ENCODE results near the gene PLXDC2. TPM values are rescaled to one million over a fixed set of nuclear protein-coding genes. Genes with fewer than 3 reads are reported as not detected.

The PLXDC2 gene
- total RNA-seq, 3 donors from 2014 or later, result 63.9 to 125 (median 101) TPM

DNA sequence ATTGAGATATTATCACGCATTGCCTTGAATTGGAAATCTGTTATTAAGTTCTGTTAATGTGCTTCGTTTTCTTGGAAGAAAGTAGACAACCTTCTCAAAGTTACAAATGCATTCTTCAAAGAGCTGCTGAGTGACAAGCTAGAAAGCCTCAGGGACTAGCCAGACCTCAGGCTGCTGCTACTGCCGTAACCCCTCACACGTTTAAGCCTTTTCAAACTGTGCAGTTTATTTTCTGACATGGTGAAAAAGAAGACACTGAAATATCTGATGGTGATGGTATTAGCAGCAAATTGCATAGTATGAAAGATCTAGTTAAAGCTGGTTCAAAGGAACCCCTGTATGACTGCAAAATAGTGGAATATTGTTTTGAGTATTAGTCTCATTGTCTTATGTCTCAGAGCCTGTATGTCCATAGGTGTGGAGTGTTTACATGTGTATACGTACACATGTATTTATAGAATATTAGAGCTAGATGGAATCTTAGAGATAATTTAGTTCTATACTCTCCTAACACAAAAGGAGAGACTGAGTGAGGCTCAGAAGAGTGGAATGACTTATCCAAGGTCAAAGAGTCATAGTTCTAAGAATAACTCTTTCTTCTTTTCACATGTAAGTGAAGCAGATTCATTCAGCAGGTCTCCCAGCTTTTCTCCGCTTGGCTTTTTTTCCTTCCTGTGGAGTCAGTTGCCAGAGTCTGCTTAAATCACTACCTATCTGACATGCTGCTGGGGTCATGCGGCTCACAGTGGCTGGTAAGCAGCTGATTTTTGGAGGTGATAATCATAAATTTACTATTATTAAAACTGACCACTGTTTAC, 431.9 kb downstream of the PLXDC2 start:
- no peaks in the 10 kb centered on the region for H3K4me1 ChIP-seq
- no peaks in the 10 kb centered on the region for H3K36me3 ChIP-seq
- H3K27me3 ChIP-seq, result no peaks in the 10 kb centered on the region
- no peak for DNase-seq (ENCODE audit: low spot score in 2 of 2)
- intact Hi-C loops (cut with DNase I; ENCODE audit: low total_unique reads), result loop anchor here (2.0 kb wide), 1 partner anchor 33 kb away; no protein-coding TSS in a partner anchor
- no peaks in the 10 kb centered on the region for H3K9me3 ChIP-seq
- TF ChIP-seq, protein P1, sequence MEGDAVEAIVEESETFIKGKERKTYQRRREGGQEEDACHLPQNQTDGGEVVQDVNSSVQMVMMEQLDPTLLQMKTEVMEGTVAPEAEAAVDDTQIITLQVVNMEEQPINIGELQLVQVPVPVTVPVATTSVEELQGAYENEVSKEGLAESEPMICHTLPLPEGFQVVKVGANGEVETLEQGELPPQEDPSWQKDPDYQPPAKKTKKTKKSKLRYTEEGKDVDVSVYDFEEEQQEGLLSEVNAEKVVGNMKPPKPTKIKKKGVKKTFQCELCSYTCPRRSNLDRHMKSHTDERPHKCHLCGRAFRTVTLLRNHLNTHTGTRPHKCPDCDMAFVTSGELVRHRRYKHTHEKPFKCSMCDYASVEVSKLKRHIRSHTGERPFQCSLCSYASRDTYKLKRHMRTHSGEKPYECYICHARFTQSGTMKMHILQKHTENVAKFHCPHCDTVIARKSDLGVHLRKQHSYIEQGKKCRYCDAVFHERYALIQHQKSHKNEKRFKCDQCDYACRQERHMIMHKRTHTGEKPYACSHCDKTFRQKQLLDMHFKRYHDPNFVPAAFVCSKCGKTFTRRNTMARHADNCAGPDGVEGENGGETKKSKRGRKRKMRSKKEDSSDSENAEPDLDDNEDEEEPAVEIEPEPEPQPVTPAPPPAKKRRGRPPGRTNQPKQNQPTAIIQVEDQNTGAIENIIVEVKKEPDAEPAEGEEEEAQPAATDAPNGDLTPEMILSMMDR (IDR thresholded peaks at IDR 0.05), result no peak
- TF ChIP-seq POLR2A (IDR thresholded peaks at IDR 0.05) (no peak), POLR2AphosphoS5 (IDR thresholded peaks at IDR 0.05) (no peak)
- H3K4me3 ChIP-seq, result no peak overlapping the region
- H3K27ac ChIP-seq, result no peak overlapping the region

DNA sequence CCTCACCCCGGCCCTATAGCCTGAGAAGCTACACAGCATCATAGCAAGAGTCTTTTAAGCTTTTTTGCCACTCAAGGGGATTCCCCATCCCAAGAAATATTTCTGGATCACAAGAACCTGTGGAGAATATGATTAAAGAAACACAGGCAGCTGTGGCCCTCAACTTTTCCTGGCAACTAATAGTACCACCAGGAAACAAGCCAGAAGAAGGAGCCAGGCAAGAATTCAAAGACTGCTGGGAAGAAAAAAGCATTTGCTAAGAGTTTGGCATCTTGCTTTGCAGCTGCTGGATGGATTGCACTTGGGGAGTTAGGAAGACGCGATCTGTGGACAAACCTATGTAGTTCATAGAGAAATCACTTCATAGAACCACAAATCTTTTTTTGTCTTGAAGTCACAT, 437.8 kb downstream of the PLXDC2 start:
- Histone ChIP-seq H3K4me3 (no peak overlapping the region), H3K27ac (peak overlapping the region; percentile 6 to 25), H3K36me3 (no peaks in the 10 kb centered on the region), H3K4me1 (no peaks in the 10 kb centered on the region), H3K27me3 (no peaks in the 10 kb centered on the region), H3K9me3 (no peaks in the 10 kb centered on the region)
- TF ChIP-seq POLR2A (IDR thresholded peaks at IDR 0.05) (no peak), POLR2AphosphoS5 (IDR thresholded peaks at IDR 0.05) (no peak)
- TF ChIP-seq, protein P1 (IDR thresholded peaks at IDR 0.05), result no peak
- intact Hi-C loops (cut with DNase I; ENCODE audit: low total_unique reads), result no loop called here
- DNase-seq (ENCODE audit: low spot score in 2 of 2), result no peak

DNA sequence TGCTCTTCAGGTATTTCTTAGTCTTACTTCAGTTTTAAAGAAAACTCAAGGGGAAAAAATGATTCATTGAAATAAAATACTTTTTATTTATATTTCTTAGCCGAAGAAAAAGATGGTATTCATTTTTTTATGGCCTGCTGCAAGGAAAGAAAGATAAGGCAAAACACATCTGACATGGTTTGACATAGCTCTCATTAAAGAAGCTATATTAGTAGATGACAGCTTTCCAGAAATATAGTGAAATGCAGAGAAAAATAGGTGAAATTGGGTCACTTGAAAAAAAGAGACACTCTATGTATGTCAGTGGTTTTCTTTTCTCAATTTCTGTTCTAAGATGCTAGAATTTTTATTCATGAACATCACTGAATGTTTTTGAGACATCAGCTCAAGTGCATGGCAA, 438.3 kb downstream of the PLXDC2 start:
- TF ChIP-seq POLR2AphosphoS5 (IDR thresholded peaks at IDR 0.05), result no peak
- TF ChIP-seq POLR2A (IDR thresholded peaks at IDR 0.05), result no peak
- TF ChIP-seq, protein P1 (IDR thresholded peaks at IDR 0.05), result no peak
- Histone ChIP-seq H3K9me3 (no peaks in the 10 kb centered on the region), H3K27ac (no peak overlapping the region), H3K4me3 (no peak overlapping the region), H3K4me1 (no peaks in the 10 kb centered on the region), H3K36me3 (no peaks in the 10 kb centered on the region), H3K27me3 (no peaks in the 10 kb centered on the region)
- intact Hi-C loops (cut with DNase I; ENCODE audit: low total_unique reads), result no loop called here
- no peak for DNase-seq (ENCODE audit: low spot score in 2 of 2)

DNA sequence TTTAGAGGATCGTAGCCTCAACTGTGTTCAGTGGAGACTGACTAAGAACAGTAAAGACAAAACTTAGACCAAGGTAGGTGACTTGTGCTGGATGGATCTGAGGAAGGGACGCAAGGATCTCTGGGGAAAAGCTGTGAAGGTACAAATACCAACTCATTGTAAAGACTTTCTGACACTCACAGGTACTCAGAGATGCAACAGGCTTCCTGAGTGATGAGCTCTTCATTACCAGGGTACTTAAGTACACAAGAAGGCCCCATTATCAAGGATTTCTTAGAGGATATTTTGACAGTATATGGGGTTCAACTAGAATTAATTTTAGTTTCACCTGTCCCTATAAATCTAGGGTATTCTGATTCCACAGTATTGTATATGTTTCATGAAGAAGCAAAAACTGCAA, 440.7 kb downstream of the PLXDC2 start:
- H3K9me3 ChIP-seq, result no peaks in the 10 kb centered on the region
- DNase-seq (ENCODE audit: low spot score in 2 of 2), result no peak
- no peak overlapping the region for H3K4me3 ChIP-seq
- no peak overlapping the region for H3K27ac ChIP-seq
- no peaks in the 10 kb centered on the region for H3K4me1 ChIP-seq
- TF ChIP-seq, protein P1 (IDR thresholded peaks at IDR 0.05), result no peak
- H3K27me3 ChIP-seq, result no peaks in the 10 kb centered on the region
- intact Hi-C loops (cut with DNase I; ENCODE audit: low total_unique reads), result no loop called here
- no peaks in the 10 kb centered on the region for H3K36me3 ChIP-seq

DNA sequence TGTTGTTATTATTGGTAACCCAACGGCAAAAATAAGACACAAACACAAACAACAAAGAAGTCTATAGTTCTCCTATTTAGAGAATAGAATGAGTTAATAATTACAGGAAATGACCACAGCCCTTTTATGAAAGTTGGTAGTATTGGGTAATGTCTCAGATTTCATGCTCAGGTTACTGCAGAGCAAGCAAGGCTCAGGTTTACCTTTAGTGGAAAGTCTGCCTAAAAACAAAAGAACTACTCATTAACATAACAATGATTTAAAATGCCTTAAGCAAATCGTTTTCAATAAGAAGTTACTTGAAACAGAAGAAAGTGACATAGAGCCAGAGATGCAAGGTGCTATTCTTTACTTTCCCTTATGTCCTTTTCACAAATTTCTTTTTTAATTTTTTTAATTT, 441.2 kb downstream of the PLXDC2 start:
- no peaks in the 10 kb centered on the region for H3K27me3 ChIP-seq
- DNase-seq (ENCODE audit: low spot score in 2 of 2), result no peak
- intact Hi-C loops (cut with DNase I; ENCODE audit: low total_unique reads), result no loop called here
- TF ChIP-seq, protein P1 (IDR thresholded peaks at IDR 0.05), result no peak
- TF ChIP-seq POLR2AphosphoS5 (IDR thresholded peaks at IDR 0.05) (no peak), POLR2A (IDR thresholded peaks at IDR 0.05) (no peak)
- H3K27ac ChIP-seq, result no peak overlapping the region
- H3K4me1 ChIP-seq, result no peaks in the 10 kb centered on the region
- H3K4me3 ChIP-seq, result no peak overlapping the region
- no peaks in the 10 kb centered on the region for H3K9me3 ChIP-seq
- no peaks in the 10 kb centered on the region for H3K36me3 ChIP-seq
